ENCODE measurements around the gene MYBPH.

DNA sequence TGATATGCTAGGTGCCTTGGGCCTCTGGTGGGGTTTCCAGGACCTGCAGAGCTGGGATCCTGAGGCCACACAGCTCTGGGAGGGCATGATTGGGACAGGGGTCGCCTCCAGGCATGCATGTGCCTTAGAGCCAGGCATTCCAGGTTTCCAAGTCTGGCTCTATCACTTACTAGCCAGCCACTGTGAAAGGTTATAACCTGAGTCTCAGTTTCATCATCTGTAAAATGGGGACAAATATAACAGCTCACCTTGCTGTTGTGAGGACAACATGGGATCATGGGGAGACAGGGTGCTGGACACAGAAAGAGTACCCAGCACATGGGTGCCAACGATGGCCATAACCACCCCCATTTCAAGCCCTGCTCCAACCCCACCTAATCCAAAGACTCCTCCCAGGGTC is 8.2 kb upstream of the MYBPH start:
- TF ChIP-seq, protein P1, sequence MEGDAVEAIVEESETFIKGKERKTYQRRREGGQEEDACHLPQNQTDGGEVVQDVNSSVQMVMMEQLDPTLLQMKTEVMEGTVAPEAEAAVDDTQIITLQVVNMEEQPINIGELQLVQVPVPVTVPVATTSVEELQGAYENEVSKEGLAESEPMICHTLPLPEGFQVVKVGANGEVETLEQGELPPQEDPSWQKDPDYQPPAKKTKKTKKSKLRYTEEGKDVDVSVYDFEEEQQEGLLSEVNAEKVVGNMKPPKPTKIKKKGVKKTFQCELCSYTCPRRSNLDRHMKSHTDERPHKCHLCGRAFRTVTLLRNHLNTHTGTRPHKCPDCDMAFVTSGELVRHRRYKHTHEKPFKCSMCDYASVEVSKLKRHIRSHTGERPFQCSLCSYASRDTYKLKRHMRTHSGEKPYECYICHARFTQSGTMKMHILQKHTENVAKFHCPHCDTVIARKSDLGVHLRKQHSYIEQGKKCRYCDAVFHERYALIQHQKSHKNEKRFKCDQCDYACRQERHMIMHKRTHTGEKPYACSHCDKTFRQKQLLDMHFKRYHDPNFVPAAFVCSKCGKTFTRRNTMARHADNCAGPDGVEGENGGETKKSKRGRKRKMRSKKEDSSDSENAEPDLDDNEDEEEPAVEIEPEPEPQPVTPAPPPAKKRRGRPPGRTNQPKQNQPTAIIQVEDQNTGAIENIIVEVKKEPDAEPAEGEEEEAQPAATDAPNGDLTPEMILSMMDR (IDR thresholded peaks at IDR 0.05), result no peak
- no peak for TF ChIP-seq POLR2A (IDR thresholded peaks at IDR 0.05)

Data from right lobe of liver (tissue), 4 donors.